Activated CD8-positive, alpha-beta T cell treated with anti-CD3 and anti-CD28 coated beads for 36 hours (primary cell): ENCODE data around the gene KERA. TPM values are rescaled to one million over a fixed set of nuclear protein-coding genes. Genes with fewer than 3 reads are reported as not detected.

Experiments
- ATAC-seq: fragments of 200-7000 bp; cut with Tn5 transposase; one replicate; pipeline ENCODE4 v1.10.0; 2021; ENCODE audit warnings: mild to moderate bottlenecking, moderate library complexity
- CTCF ChIA-PET: fragments of 350-600 bp; sonication (Branson Sonifier 250); formaldehyde crosslinking; loops from one replicate; lab custom pipeline; 2021; ENCODE audit warnings: antibody characterized with exemption; lab: Charles Lee
- POLR2A ChIA-PET: fragments of 350-600 bp; sonication (Branson Sonifier 250); formaldehyde crosslinking; loops from one replicate; lab custom pipeline; 2021; ENCODE audit warnings: antibody characterized with exemption; lab: Charles Lee
- DNase-seq: peaks from one replicate; pipeline ENCODE4 v3.0.0-alpha.2; 2020
- H3K27ac Mint-ChIP-seq: one replicate; pipeline ENCODE4 v1.8.0; 2021; ENCODE audit warnings: mild to moderate bottlenecking, mixed read lengths
- H3K27me3 Mint-ChIP-seq: one replicate; pipeline ENCODE4 v1.8.0; 2021; ENCODE audit warnings: mixed read lengths
- H3K36me3 Mint-ChIP-seq: one replicate; pipeline ENCODE4 v1.8.0; 2021; ENCODE audit warnings: low read depth, mixed read lengths
- H3K4me1 Mint-ChIP-seq: one replicate; pipeline ENCODE4 v1.8.0; 2021; ENCODE audit warnings: low read depth, mixed read lengths
- H3K4me3 Mint-ChIP-seq: one replicate; pipeline ENCODE4 v1.8.0; 2021; ENCODE audit warnings: mild to moderate bottlenecking, moderate library complexity, mixed read lengths
- H3K9me3 Mint-ChIP-seq: one replicate; pipeline ENCODE4 v1.8.0; 2021; ENCODE audit warnings: mixed read lengths
- CTCF ChIP-seq: fragments of 200-600 bp; IDR thresholded peaks from one replicate; pipeline ENCODE4 v1.8.0; 2022; ENCODE audit warnings: antibody characterized with exemption, mild to moderate bottlenecking
- intact Hi-C: fragments of 100-400 bp; cut with micrococcal nuclease; formaldehyde crosslinking; loops from one replicate; pipeline ENCODE4 v1.10.0; 2022
- total RNA-seq, 2 experiments: library from RNA; stranded (reverse); gene quantifications; one replicate each; pipeline ENCODE4 v1.2.3, GENCODE V29; 2021

The KERA gene
- total RNA-seq, 2 experiments from 2014 or later = not detected

DNA sequence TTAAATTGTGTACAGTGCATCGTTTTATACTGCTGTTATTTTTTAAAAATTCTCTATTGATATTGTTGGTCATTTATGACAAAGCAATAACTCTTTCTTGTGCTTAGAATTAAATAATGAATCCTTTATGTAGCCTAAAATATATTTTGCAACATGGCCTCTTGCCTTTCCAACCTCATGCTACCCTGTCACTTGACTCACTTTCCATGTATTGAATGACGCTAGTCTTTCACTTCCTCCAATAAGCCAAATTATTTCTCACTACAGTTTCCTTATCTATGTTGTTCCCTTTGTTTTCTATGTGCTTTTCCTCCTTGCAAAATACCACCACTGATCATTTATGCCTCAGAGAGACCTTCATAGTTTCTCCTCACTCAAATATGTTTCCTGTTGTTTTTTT is 36.7 kb downstream of the KERA start:
- intact Hi-C loops = no loop called here
- H3K4me1 Mint-ChIP-seq = no peaks in the 10 kb centered on the region
- ChIA-PET CTCF (no interaction called here), POLR2A (interaction anchor here (0.8 kb wide), 1 partner anchor 14 kb away, joined by 3 read pairs; no protein-coding TSS in a partner anchor)
- H3K36me3 Mint-ChIP-seq = no peaks in the 10 kb centered on the region
- H3K4me3 Mint-ChIP-seq = no peak overlapping the region
- no peaks in the 10 kb centered on the region for H3K27me3 Mint-ChIP-seq
- no peak for TF ChIP-seq CTCF
- no peak overlapping the region for H3K27ac Mint-ChIP-seq
- ATAC-seq (no peak), DNase-seq (no peak)
- H3K9me3 Mint-ChIP-seq = no peaks in the 10 kb centered on the region

- POLR2A ChIA-PET = no interaction called here
- ATAC-seq (no peak), DNase-seq (no peak)
- no peak overlapping the region for H3K27ac Mint-ChIP-seq
- no peak overlapping the region for H3K4me3 Mint-ChIP-seq
- no peaks in the 10 kb centered on the region for H3K4me1 Mint-ChIP-seq
- intact Hi-C loops = no loop called here
- H3K9me3 Mint-ChIP-seq = no peaks in the 10 kb centered on the region
- TF ChIP-seq CTCF = no peak
- CTCF ChIA-PET = interaction anchor here (0.6 kb wide), 1 partner anchor 292 kb away, joined by 3 read pairs; no protein-coding TSS in a partner anchor
- H3K27me3 Mint-ChIP-seq = no peaks in the 10 kb centered on the region
- H3K36me3 Mint-ChIP-seq = no peaks in the 10 kb centered on the region
These were observed 38.4 kb downstream of the KERA start for GRCh38 chr12:91019455-91019854.

GRCh38 chr12:91017511-91018263 is 40.1 kb downstream of the KERA start:
- no peaks in the 10 kb centered on the region for H3K4me1 Mint-ChIP-seq

GRCh38 chr12:91017043-91017442 is 40.8 kb downstream of the KERA start:
- intact Hi-C loops = no loop called here
- H3K36me3 Mint-ChIP-seq = no peaks in the 10 kb centered on the region
- H3K4me1 Mint-ChIP-seq = no peaks in the 10 kb centered on the region
- CTCF ChIA-PET = no interaction called here
- H3K4me3 Mint-ChIP-seq = no peak overlapping the region
- POLR2A ChIA-PET = no interaction called here
- TF ChIP-seq CTCF = no peak
- peaks cover 4% of the 10 kb centered on the region for H3K27me3 Mint-ChIP-seq
- no peak overlapping the region for H3K27ac Mint-ChIP-seq
- H3K9me3 Mint-ChIP-seq = no peaks in the 10 kb centered on the region
- DNase-seq (no peak), ATAC-seq (no peak)

More at GRCh38 chr12:91017511-91018263, 40.1 kb downstream of the KERA start:
- no peak for DNase-seq
- no peak overlapping the region for H3K4me3 Mint-ChIP-seq
- H3K36me3 Mint-ChIP-seq = no peaks in the 10 kb centered on the region
- TF ChIP-seq CTCF = no peak
- no peaks in the 10 kb centered on the region for H3K9me3 Mint-ChIP-seq
- intact Hi-C loops = no loop called here
- H3K27me3 Mint-ChIP-seq = peaks cover 4% of the 10 kb centered on the region
- POLR2A ChIA-PET = no interaction called here
- no peak for ATAC-seq
- CTCF ChIA-PET = no interaction called here
- H3K27ac Mint-ChIP-seq = no peak overlapping the region

DNA sequence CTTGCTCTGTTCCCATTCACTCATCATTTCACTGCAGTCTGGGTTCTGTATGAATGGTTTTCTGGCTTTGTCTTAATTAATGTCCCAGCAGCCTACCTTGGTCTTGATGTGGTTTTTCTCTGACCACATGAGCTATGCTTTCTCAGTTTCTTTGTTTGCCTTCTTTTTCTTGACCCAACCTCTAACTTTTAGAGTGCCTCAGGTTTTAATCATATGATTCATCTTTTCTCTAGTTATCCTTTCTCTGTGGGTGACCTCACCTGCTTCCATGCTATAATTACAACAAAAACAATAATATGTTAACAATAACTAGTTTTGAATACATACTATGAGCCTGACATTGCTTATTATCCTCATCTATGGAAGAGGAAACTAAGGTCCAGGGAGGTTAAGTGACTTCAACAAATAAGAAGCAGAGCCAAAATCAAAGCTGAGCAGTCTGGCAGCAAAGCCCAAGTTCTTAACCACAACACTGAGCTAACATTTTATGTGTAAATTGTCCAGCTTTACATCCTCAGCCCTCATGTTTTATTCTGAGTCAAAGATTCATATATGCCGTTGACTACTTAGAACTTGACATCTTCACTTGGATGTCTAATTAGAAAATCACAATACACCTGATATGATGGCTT is 48.4 kb downstream of the KERA start:
- Mint-ChIP-seq H3K36me3 (no peaks in the 10 kb centered on the region), H3K4me3 (no peak overlapping the region), H3K27ac (no peak overlapping the region), H3K27me3 (peaks cover 10% of the 10 kb centered on the region), H3K9me3 (no peaks in the 10 kb centered on the region), H3K4me1 (peaks cover 14% of the 10 kb centered on the region)
- no peak for TF ChIP-seq CTCF
- CTCF ChIA-PET = no interaction called here
- POLR2A ChIA-PET = no interaction called here
- peak; percentile 34 for ATAC-seq
- no peak for DNase-seq
- intact Hi-C loops = no loop called here
